SJSA1 (cell line): ENCODE data around the gene TBC1D8. TPM values are rescaled to one million over a fixed set of nuclear protein-coding genes. Genes with fewer than 3 reads are reported as not detected.

ENCODE experiments used
- DNase-seq, 2 experiments: peaks; one replicate each; pipeline ENCODE4 v3.0.0-alpha.2; 2015 to 2020; ENCODE audit warnings: low spot score in 2 of 2, low read depth in 1 of 2
- H3K27ac ChIP-seq: fragments of 250-450 bp; sonication (Bioruptor Pico); 2 replicates; pipeline ENCODE4 v1.5.1; 2020; ENCODE audit warnings: mild to moderate bottlenecking, moderate library complexity
- H3K27me3 ChIP-seq: fragments of 250-450 bp; sonication (Bioruptor Pico); replicated peaks from 2 replicates; pipeline ENCODE4 v1.5.1; 2020; ENCODE audit warnings: mild to moderate bottlenecking, moderate library complexity
- H3K36me3 ChIP-seq: fragments of 250-450 bp; sonication (Bioruptor Pico); 2 replicates; pipeline ENCODE4 v1.5.1; 2020; ENCODE audit warnings: mild to moderate bottlenecking
- H3K4me1 ChIP-seq: fragments of 250-450 bp; sonication (Bioruptor Pico); replicated peaks from 2 replicates; pipeline ENCODE4 v1.6.1; 2021; ENCODE audit warnings: mild to moderate bottlenecking
- H3K4me3 ChIP-seq: fragments of 250-450 bp; sonication (Bioruptor Pico); 2 replicates; pipeline ENCODE4 v1.5.1; 2020; ENCODE audit warnings: mild to moderate bottlenecking
- H3K9me3 ChIP-seq: fragments of 250-450 bp; sonication (Bioruptor Pico); replicated peaks from 2 replicates; pipeline ENCODE4 v1.5.1; 2020; ENCODE audit warnings: mild to moderate bottlenecking
- total RNA-seq: library from RNA; depleted of rRNA; stranded (reverse); fragments of >200 nt; shearing (Covaris generic); gene quantifications from 2 replicates; pipeline ENCODE4 v1.2.3, GENCODE V29; 2014

Gene TBC1D8
- total RNA-seq, 1 experiment from 2014 or later: 18.6 TPM

- Histone ChIP-seq H3K36me3 (peaks cover 3% of the 10 kb centered on the region; the same call in 1 of the 2 replicates), H3K4me1 (peaks cover 9% of the 10 kb centered on the region), H3K4me3 (no peak overlapping the region), H3K9me3 (no peaks in the 10 kb centered on the region), H3K27me3 (no peaks in the 10 kb centered on the region), H3K27ac (no peak overlapping the region)
- no peak for DNase-seq
These were observed 10.9 kb downstream of the TBC1D8 start for GRCh38 chr2:101140237-101140636.

DNA sequence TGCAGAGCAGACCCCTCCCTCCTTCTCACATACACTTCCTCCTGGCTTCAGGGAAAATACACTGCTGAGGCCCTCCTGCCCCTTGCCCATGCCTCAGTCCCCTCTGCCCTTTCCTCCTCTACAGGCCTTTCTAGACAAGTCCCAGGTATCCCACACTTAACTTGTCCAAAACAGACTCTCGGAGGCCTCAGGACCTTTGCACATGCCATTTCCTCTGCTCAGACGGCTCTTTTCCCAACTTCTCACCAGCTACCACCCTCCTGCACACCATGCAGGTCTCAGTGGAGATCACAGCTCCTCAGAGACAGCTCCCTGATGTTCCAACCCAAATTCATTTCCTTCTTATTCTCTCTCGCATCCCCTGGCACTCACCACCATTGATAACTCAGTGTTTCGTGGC lies 11.7 kb downstream of the TBC1D8 start:
- peaks cover 9% of the 10 kb centered on the region for H3K4me1 ChIP-seq
- H3K27ac ChIP-seq: no peak overlapping the region

DNA sequence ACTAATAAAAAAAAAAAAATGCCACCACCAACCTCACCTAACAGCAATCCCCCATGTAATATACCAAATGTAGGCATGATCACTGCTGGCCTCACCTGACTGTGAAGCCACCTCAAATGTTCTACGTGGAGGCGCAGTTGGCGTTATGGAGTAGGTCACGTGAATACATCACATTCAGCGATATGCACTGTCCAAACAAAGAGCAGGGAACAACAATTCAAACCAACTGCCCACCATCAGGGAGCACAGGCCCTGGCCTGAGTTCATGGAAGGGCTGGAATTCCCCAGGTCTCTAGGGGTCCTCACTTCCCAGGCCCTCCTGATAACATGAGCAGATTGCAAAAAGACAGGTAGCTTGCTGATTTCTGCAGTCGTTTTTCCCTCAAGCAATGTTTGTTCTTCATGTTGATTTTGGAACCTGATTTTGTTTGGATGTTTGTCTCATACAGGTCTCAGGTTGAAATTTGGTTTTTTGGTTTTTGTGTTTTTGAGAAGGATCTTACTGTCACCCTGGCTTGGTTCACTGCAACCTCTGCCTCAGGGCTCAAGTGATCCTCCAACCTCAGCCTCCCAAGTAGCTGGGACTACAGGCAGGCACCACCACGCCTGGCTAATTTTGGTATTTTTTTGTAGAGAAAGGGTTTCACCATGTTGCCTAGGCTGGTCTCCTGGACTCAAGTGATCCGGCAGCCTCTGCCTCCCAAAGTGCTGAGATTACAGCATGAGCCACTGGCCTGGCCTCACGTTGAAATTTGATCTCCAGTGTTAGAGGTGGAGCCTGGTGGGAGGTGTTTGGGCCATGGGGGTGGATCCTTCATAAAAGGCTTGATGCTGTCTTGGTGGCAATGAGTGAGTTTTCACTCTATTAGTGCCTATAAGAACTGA lies 15.5 kb downstream of the TBC1D8 start:
- no peak overlapping the region for H3K27ac ChIP-seq
- H3K4me1 ChIP-seq: peaks cover under 1% of the 10 kb centered on the region
- H3K36me3 ChIP-seq: peaks cover 3% of the 10 kb centered on the region; the same call in 1 of the 2 replicates
- no peaks in the 10 kb centered on the region for H3K9me3 ChIP-seq
- no peaks in the 10 kb centered on the region for H3K27me3 ChIP-seq
- no peak for DNase-seq
- H3K4me3 ChIP-seq: no peak overlapping the region

More for the DNA sequence above, 11.7 kb downstream of the TBC1D8 start:
- no peak for DNase-seq
- Histone ChIP-seq H3K9me3 (no peaks in the 10 kb centered on the region), H3K27me3 (no peaks in the 10 kb centered on the region), H3K4me3 (no peak overlapping the region), H3K36me3 (peaks cover 3% of the 10 kb centered on the region; the same call in 1 of the 2 replicates)

DNA sequence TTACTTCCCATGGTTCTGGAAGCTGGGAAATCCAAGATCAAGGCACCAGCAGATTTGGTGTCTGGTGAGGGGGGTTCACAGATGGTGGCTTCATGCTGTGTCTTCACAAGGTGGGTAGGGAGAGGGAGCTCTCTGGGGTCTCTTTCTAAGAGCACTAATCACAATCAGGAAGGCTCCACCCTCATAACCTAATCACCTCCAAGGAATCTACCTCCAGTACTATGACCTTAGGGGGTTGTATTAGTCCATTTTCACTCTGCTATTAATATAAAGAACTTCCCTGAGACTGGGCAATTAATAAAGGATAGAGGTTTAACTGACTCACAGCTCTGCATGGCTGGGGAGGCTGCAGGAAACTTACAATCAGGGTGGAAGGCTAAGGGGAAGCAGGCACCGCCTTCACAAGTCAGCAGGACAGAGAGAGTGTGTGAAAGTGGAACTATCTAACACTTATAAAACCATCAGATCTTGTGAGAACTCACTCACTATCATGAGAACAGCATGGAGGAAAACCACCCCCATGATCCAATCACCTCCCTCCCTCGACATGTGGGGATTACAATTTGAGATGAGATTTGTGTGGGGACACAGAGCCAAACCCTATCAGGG lies 17.6 kb downstream of the TBC1D8 start:
- no peaks in the 10 kb centered on the region for H3K9me3 ChIP-seq
- H3K36me3 ChIP-seq: peaks cover 3% of the 10 kb centered on the region; the same call in 1 of the 2 replicates
- H3K27me3 ChIP-seq: no peaks in the 10 kb centered on the region
- peaks cover 17% of the 10 kb centered on the region for H3K4me1 ChIP-seq
- no peak overlapping the region for H3K27ac ChIP-seq
- no peak for DNase-seq
- no peak overlapping the region for H3K4me3 ChIP-seq

DNA sequence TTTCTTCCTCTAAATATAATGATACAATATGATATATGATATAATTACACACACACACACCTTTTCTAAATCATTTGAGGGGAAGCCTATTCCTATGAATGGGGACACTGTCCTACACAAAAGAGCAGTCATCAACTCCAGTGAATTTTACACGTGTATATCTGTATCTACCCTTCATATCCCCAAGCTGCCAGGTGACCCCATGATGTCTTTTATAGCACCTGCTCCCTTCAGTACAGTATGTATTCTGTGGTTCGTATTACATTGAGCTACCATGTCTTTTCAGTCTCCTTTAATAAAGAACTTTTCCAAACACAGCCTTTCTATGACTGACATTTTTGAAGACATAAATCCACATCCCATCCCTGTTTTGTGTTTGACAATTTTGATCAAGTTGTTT lies 19.0 kb downstream of the TBC1D8 start:
- Histone ChIP-seq H3K9me3 (no peaks in the 10 kb centered on the region), H3K27me3 (no peaks in the 10 kb centered on the region), H3K4me1 (peaks cover 31% of the 10 kb centered on the region), H3K36me3 (peaks cover 3% of the 10 kb centered on the region; the same call in 1 of the 2 replicates), H3K27ac (no peak overlapping the region), H3K4me3 (no peak overlapping the region)
- DNase-seq: no peak

- Histone ChIP-seq H3K4me3 (no peak overlapping the region), H3K27ac (no peak overlapping the region), H3K36me3 (no peaks in the 10 kb centered on the region), H3K9me3 (no peaks in the 10 kb centered on the region), H3K4me1 (peaks cover 50% of the 10 kb centered on the region), H3K27me3 (no peaks in the 10 kb centered on the region)
- DNase-seq: no peak
These were observed 21.1 kb downstream of the TBC1D8 start for GRCh38 chr2:101130081-101130480.

- DNase-seq: no peak
- Histone ChIP-seq H3K27ac (peak overlapping the region; percentile 12), H3K4me1 (peaks cover 72% of the 10 kb centered on the region), H3K9me3 (no peaks in the 10 kb centered on the region), H3K4me3 (no peak overlapping the region), H3K36me3 (no peaks in the 10 kb centered on the region), H3K27me3 (no peaks in the 10 kb centered on the region)
These were observed 23.7 kb downstream of the TBC1D8 start for GRCh38 chr2:101127319-101128056.

- no peak overlapping the region for H3K4me3 ChIP-seq
- peak overlapping the region; percentile 97 for H3K27ac ChIP-seq
- no peaks in the 10 kb centered on the region for H3K36me3 ChIP-seq
- no peak for DNase-seq
- H3K27me3 ChIP-seq: no peaks in the 10 kb centered on the region
- no peaks in the 10 kb centered on the region for H3K9me3 ChIP-seq
- H3K4me1 ChIP-seq: peaks cover 80% of the 10 kb centered on the region
These were observed 25.4 kb downstream of the TBC1D8 start for GRCh38 chr2:101125808-101126207.

DNA sequence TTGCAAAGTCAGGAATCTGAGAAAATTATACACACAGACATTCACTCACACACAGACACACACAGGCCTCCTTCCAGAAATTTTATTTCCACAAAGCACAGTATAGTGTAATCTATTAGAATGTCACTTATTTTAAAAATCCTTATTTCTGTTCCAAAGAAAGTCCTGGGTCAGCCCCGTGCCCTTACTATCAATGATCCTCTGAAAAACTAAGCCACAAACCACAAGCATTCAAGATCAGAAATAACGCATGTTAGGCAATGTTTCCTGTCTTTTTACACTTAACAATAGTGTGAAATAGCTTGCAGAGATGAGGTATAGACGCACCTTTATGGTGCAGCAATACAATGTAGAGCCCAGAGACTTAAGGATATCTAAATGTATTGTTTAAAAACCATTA lies 25.8 kb downstream of the TBC1D8 start:
- no peak for DNase-seq
- H3K27ac ChIP-seq: peak overlapping the region; percentile 97

GRCh38 chr2:101124643-101125366 lies 26.4 kb downstream of the TBC1D8 start:
- peaks cover 85% of the 10 kb centered on the region for H3K4me1 ChIP-seq
- H3K36me3 ChIP-seq: no peaks in the 10 kb centered on the region
- H3K9me3 ChIP-seq: 0 out of 2 replicates have a peak, but pooled peaks cover 2% of the 10 kb centered on the region
- no peak overlapping the region for H3K4me3 ChIP-seq
- H3K27ac ChIP-seq: peak overlapping the region; percentile 97
- DNase-seq: peak; percentile 97 to 99
- no peaks in the 10 kb centered on the region for H3K27me3 ChIP-seq

More for the DNA sequence above, 25.8 kb downstream of the TBC1D8 start:
- 0 out of 2 replicates have a peak, but pooled peaks cover 2% of the 10 kb centered on the region for H3K9me3 ChIP-seq
- no peak overlapping the region for H3K4me3 ChIP-seq
- peaks cover 84% of the 10 kb centered on the region for H3K4me1 ChIP-seq
- no peaks in the 10 kb centered on the region for H3K36me3 ChIP-seq
- H3K27me3 ChIP-seq: no peaks in the 10 kb centered on the region

DNA sequence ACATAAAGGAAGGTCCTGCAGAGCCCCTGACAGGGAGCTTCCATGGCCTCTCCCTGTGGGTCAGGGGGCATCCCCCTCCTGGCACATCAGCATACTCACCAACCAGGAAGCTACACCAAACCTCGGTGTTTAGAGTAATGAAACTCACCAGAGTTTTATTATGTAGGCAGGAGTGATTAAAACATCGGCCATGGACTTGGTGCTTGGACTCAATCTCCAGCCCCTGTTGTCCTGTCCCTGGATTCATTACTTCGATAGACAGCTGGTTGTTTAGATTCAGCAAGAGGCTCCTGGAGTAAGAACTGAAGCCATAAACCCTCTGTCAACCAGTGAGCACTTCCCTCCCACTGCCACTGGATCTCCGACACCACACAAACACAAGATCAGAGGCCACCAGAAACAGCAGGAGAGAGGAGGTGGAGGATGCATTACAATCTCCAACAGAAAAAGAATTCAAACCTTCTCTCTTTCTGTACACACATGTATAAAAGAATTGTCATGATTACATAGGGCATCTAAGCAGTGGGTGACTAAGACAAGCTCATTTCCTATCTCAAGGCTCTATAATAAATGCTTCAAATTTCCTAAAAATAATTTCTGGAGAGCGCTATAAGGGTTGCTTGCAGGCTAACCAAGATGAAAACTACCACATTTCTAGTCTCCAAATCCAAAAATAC lies 27.2 kb downstream of the TBC1D8 start:
- Histone ChIP-seq H3K4me3 (no peak overlapping the region), H3K4me1 (peaks cover 84% of the 10 kb centered on the region), H3K27ac (peak overlapping the region; percentile 97), H3K36me3 (no peaks in the 10 kb centered on the region), H3K27me3 (no peaks in the 10 kb centered on the region), H3K9me3 (0 out of 2 replicates have a peak, but pooled peaks cover 2% of the 10 kb centered on the region)
- peak; percentile 54 to 79 for DNase-seq

DNA sequence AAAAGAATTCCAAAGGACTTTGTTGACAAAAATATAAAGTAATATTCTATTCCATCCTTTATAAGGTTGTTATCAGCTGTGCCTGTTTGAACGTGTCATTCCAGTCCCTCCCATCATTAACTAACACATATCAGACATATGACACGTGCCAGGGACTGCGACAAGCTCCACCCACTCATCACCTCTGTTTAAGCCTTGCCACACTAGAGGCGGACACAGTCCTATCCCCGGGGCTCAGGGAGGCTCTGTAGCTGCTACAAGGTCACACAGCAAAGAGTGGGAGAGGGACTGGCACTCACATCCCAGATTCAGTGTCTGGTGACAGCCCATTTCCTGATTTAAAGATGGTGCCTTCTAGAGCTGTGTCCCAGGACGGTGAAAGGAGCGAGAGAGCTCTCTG lies 30.0 kb downstream of the TBC1D8 start:
- no peak for DNase-seq
- H3K4me1 ChIP-seq: peaks cover 59% of the 10 kb centered on the region

More for the DNA sequence above, 30.0 kb downstream of the TBC1D8 start:
- Histone ChIP-seq H3K27me3 (no peaks in the 10 kb centered on the region), H3K9me3 (0 out of 2 replicates have a peak, but pooled peaks cover 2% of the 10 kb centered on the region), H3K4me3 (no peak overlapping the region), H3K27ac (peak overlapping the region; percentile 49; the same call in 1 of the 2 replicates), H3K36me3 (no peaks in the 10 kb centered on the region)
